Body of pancreas (tissue), 4 donors: ENCODE measurements around the gene TOMM70. TPM values are rescaled to one million over a fixed set of nuclear protein-coding genes. Genes with fewer than 3 reads are reported as not detected.

Experiments
- ATAC-seq: fragments of 150-250 bp; one replicate; pipeline ENCODE4 v1.9.1; 2016
- DNase-seq, 4 donors: peaks; one replicate each; pipeline ENCODE4 v3.0.0-alpha.2; 2019
- H3K27ac ChIP-seq, 4 donors: fragments of 200-600 bp; sonication (generic); 1 replicate in 3 of 4; 2 replicates in 1 of 4; pipeline versions ENCODE4 v1.5.1 to v1.6.1; 2016 to 2019; ENCODE audit warnings: mild to moderate bottlenecking in 1 of 4, mixed read lengths in 1 of 4, moderate library complexity in 1 of 4
- H3K27me3 ChIP-seq, 2 donors: fragments of 200-600 bp; sonication (generic); one replicate each; pipeline ENCODE4 v1.6.0; 2016; ENCODE audit warnings: mild to moderate bottlenecking in 1 of 2
- H3K36me3 ChIP-seq, 2 donors: fragments of 200-600 bp; sonication (generic); replicated peaks in 1 of 2; 2 replicates each; pipeline ENCODE4 v1.5.1; 2016; ENCODE audit warnings: low read depth in 2 of 2; ENCODE audit not compliant: insufficient read depth in 1 of 2
- H3K4me1 ChIP-seq: fragments of 200-600 bp; sonication (generic); one replicate; pipeline ENCODE4 v1.6.0; 2016
- H3K4me3 ChIP-seq, 2 donors: fragments of 200-600 bp; sonication (generic); 1 replicate in 1 of 2; 2 replicates in 1 of 2; pipeline ENCODE4 v1.5.1; 2016 to 2019
- H3K9me3 ChIP-seq, 3 donors: fragments of 200-600 bp; sonication (generic); 1 replicate in 2 of 3; 2 replicates in 1 of 3; pipeline ENCODE4 v1.5.1; 2016
- CTCF ChIP-seq, 7 experiments: fragments of 450-650 bp in 4 of 7; fragments of 200-600 bp in 3 of 7; sonication (generic) in 3 of 7; IDR thresholded peaks; one replicate each; pipeline ENCODE4 v1.5.1; 2016 to 2019; ENCODE audit warnings: antibody characterized with exemption in 7 of 7
- POLR2A ChIP-seq, 3 donors: fragments of 450-650 bp; IDR thresholded peaks; one replicate each; pipeline ENCODE4 v1.6.1; 2016; ENCODE audit warnings: antibody characterized with exemption in 3 of 3, mild to moderate bottlenecking in 2 of 3
- WGBS, 2 donors: methylation state at CpG; one replicate each; pipeline ENCODE4 v1.1.5; 2017; 5-methylcytosine and 5-hydroxymethylcytosine counted together
- intact Hi-C: fragments of 100-400 bp; cut with DNase I; formaldehyde crosslinking; loops from one replicate; pipeline ENCODE4 v1.15.1; 2023
- total RNA-seq, 2 donors: library from RNA; depleted of rRNA; stranded (reverse); fragments of >200 nt; gene quantifications; one replicate each; pipeline ENCODE4 v1.1.0, GENCODE V29; 2016

Gene TOMM70
- total RNA-seq, 2 donors from 2014 or later, result 17.1 to 25.9 TPM

- no peak for ATAC-seq
- no peak for DNase-seq
- Histone ChIP-seq H3K36me3 (no peaks in the 10 kb centered on the region), H3K4me3 (no peak overlapping the region), H3K4me1 (peaks cover 36% of the 10 kb centered on the region), H3K9me3 (no peaks in the 10 kb centered on the region), H3K27me3 (no peaks in the 10 kb centered on the region), H3K27ac (no peak overlapping the region)
- intact Hi-C loops, result no loop called here
- 86 to 95% methylated on average over 3 of the region's 3 CpGs for WGBS, 2 donors
- no peak for TF ChIP-seq POLR2A (IDR thresholded peaks at IDR 0.05)
- no peak for TF ChIP-seq CTCF (IDR thresholded peaks at IDR 0.05)
Measured at GRCh38 chr3:100440895-100441294, 40.0 kb upstream of the TOMM70 start.

- Histone ChIP-seq H3K27me3 (no peaks in the 10 kb centered on the region), H3K4me3 (no peak overlapping the region), H3K4me1 (peaks cover 36% of the 10 kb centered on the region), H3K9me3 (no peaks in the 10 kb centered on the region), H3K36me3 (no peaks in the 10 kb centered on the region), H3K27ac (peak overlapping the region; percentile 44 to 83 (median 66))
- intact Hi-C loops, result no loop called here
- DNase-seq (peak; percentile 39 to 66 (median 50)), ATAC-seq (peak; percentile 72)
- WGBS, 2 donors, result 73 to 74% methylated on average over 2 of the region's 2 CpGs
- TF ChIP-seq CTCF (IDR thresholded peaks at IDR 0.05) (no peak), POLR2A (IDR thresholded peaks at IDR 0.05) (no peak)
Measured at GRCh38 chr3:100438623-100438974, 37.7 kb upstream of the TOMM70 start.

- peak; percentile 97 for ATAC-seq
- intact Hi-C loops, result no loop called here
- H3K36me3 ChIP-seq, result no peaks in the 10 kb centered on the region
- no peaks in the 10 kb centered on the region for H3K9me3 ChIP-seq
- no peaks in the 10 kb centered on the region for H3K27me3 ChIP-seq
- peaks cover 36% of the 10 kb centered on the region for H3K4me1 ChIP-seq
- WGBS, 2 donors, result 66 to 71% methylated on average over 3 of the region's 3 CpGs
- TF ChIP-seq POLR2A (IDR thresholded peaks at IDR 0.05) (peak in 2 of 3 donors; percentile 38 to 42), CTCF (IDR thresholded peaks at IDR 0.05) (no peak)
- peak; percentile 57 to 84 (median 75) for DNase-seq
- peak overlapping the region; percentile 44 to 83 (median 66) for H3K27ac ChIP-seq
- H3K4me3 ChIP-seq, result no peak overlapping the region
Measured at GRCh38 chr3:100437721-100438622, 37.1 kb upstream of the TOMM70 start.

GRCh38 chr3:100436951-100437350, 36.1 kb upstream of the TOMM70 start:
- peak overlapping the region in 2 of 4 donors; percentile 74 to 83 for H3K27ac ChIP-seq
- 95 to 96% methylated on average over 2 of the region's 2 CpGs for WGBS, 2 donors
- H3K27me3 ChIP-seq, result no peaks in the 10 kb centered on the region
- no peaks in the 10 kb centered on the region for H3K9me3 ChIP-seq
- peaks cover 36% of the 10 kb centered on the region for H3K4me1 ChIP-seq
- TF ChIP-seq CTCF (IDR thresholded peaks at IDR 0.05), result no peak
- no peak for TF ChIP-seq POLR2A (IDR thresholded peaks at IDR 0.05)
- intact Hi-C loops, result no loop called here
- no peak for ATAC-seq
- no peak overlapping the region for H3K4me3 ChIP-seq
- no peak for DNase-seq
- H3K36me3 ChIP-seq, result no peaks in the 10 kb centered on the region
